ENCODE measurements around the gene UCMA. TPM values are rescaled to one million over a fixed set of nuclear protein-coding genes. Genes with fewer than 3 reads are reported as not detected.

Gene UCMA
- total and polyA plus RNA-seq, 4 donors = not detected

DNA sequence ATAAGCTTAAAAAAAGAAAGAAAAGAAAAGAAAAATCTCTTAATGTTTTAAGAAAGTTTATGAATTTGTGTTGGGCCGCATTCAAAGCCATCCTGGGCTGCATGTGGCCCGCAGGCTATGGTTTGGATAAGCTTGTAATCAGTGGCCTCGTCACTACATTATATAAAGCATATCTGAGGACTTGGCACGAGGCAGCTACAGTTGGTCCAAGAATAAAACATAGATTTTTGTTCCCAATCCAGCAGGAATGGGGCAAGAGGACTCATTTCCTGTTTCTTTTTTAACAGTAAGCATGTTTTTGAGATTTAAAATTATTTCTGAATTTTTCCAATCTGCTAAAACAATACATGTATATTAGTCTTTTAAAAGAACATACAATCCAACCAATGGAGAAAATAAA, 44.2 kb downstream of the UCMA start:
- H3K4me3 ChIP-seq (ENCODE audit: low read depth in 1 of 3, low read length in 3 of 3) = no peak overlapping the region
- no peaks in the 10 kb centered on the region for H3K9me3 ChIP-seq (ENCODE audit: control insufficient read depth in 4 of 4, low read length in 3 of 4)
- DNase-seq (ENCODE audit: low spot score) = no peak
- no peaks in the 10 kb centered on the region for H3K4me1 ChIP-seq (ENCODE audit: control insufficient read depth in 4 of 4, insufficient read depth in 4 of 4, low read length in 3 of 4)
- TF ChIP-seq TAF1 (conservative IDR thresholded peaks at IDR 0.05) = no peak
- TF ChIP-seq, protein P1, sequence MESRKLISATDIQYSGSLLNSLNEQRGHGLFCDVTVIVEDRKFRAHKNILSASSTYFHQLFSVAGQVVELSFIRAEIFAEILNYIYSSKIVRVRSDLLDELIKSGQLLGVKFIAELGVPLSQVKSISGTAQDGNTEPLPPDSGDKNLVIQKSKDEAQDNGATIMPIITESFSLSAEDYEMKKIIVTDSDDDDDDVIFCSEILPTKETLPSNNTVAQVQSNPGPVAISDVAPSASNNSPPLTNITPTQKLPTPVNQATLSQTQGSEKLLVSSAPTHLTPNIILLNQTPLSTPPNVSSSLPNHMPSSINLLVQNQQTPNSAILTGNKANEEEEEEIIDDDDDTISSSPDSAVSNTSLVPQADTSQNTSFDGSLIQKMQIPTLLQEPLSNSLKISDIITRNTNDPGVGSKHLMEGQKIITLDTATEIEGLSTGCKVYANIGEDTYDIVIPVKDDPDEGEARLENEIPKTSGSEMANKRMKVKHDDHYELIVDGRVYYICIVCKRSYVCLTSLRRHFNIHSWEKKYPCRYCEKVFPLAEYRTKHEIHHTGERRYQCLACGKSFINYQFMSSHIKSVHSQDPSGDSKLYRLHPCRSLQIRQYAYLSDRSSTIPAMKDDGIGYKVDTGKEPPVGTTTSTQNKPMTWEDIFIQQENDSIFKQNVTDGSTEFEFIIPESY (IDR thresholded peaks at IDR 0.05) = no peak
- no peak overlapping the region for H3K27ac ChIP-seq (ENCODE audit: low read depth in 1 of 2, low read length in 2 of 2)
- 82% methylated on average over 4 of the region's 4 CpGs for WGBS
- no peak overlapping the region for H3K9ac ChIP-seq (ENCODE audit: low read depth in 1 of 2, low read length in 2 of 2)
- no peaks in the 10 kb centered on the region for H3K36me3 ChIP-seq (ENCODE audit: control insufficient read depth in 4 of 4, insufficient read depth in 3 of 4, low read depth in 1 of 4, low read length in 3 of 4)
- H3K27me3 ChIP-seq (ENCODE audit: control insufficient read depth in 4 of 4, insufficient read depth in 4 of 4, low read length in 3 of 4) = no peaks in the 10 kb centered on the region

DNA sequence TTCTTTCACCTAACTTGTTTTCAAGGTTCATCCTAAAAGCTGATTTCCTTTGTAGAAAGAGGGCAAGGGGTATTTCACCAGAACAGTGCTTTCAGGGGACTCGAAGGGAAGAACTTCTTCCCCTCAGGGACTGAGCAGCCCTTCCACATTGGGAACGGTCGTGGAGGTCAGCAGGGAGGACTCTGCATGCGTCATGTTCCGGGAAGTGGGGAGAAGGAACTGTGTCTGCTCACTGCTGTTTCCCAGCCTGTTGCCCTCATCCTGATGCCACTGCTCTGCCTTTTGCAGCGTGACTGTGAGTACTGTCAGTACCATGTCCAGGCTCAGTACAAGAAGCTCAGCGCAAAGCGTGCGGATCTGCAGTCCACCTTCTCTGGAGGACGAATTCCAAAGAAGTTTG, 45.6 kb downstream of the UCMA start:
- Histone ChIP-seq H3K9me3 (ENCODE audit: control insufficient read depth in 4 of 4, low read length in 3 of 4) (no peaks in the 10 kb centered on the region), H3K4me1 (ENCODE audit: control insufficient read depth in 4 of 4, insufficient read depth in 4 of 4, low read length in 3 of 4) (peaks cover 0 to 2% (median 0%) of the 10 kb centered on the region in 4 donors), H3K27ac (ENCODE audit: low read depth in 1 of 2, low read length in 2 of 2) (no peak overlapping the region), H3K4me3 (ENCODE audit: low read depth in 1 of 3, low read length in 3 of 3) (no peak overlapping the region), H3K36me3 (ENCODE audit: control insufficient read depth in 4 of 4, insufficient read depth in 3 of 4, low read depth in 1 of 4, low read length in 3 of 4) (no peaks in the 10 kb centered on the region), H3K27me3 (ENCODE audit: control insufficient read depth in 4 of 4, insufficient read depth in 4 of 4, low read length in 3 of 4) (no peaks in the 10 kb centered on the region), H3K9ac (ENCODE audit: low read depth in 1 of 2, low read length in 2 of 2) (no peak overlapping the region)
- WGBS = 88% methylated on average over 10 of the region's 10 CpGs
- TF ChIP-seq NR2F2 (IDR thresholded peaks at IDR 0.05) (peak; percentile 27), FOXA1 (IDR thresholded peaks at IDR 0.05) (no peak)
- DNase-seq (ENCODE audit: low spot score) = no peak

DNA sequence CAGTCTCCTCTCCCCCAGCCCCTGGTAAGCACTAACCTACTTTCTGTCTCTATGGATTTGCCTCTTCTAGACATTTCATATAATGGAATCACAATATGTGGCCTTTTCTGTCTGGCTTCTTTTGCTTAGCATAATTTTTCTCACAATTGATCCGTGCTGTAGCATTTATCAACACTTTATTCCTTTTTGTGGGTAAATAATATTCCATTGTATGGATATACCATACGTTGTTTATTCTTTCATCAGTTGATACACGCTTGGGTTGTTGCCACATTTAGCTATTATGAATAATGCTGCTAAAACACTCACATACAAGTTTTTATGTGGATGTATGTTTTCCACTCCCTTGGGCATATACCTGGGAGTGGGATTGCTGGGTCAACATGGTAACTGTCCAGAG, 47.0 kb downstream of the UCMA start:
- H3K27me3 ChIP-seq (ENCODE audit: control insufficient read depth in 4 of 4, insufficient read depth in 4 of 4, low read length in 3 of 4) = no peaks in the 10 kb centered on the region
- no peaks in the 10 kb centered on the region for H3K9me3 ChIP-seq (ENCODE audit: control insufficient read depth in 4 of 4, low read length in 3 of 4)
- H3K27ac ChIP-seq (ENCODE audit: low read depth in 1 of 2, low read length in 2 of 2) = no peak overlapping the region
- TF ChIP-seq, protein P2, sequence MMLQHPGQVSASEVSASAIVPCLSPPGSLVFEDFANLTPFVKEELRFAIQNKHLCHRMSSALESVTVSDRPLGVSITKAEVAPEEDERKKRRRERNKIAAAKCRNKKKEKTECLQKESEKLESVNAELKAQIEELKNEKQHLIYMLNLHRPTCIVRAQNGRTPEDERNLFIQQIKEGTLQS (IDR thresholded peaks at IDR 0.05) = no peak
- TF ChIP-seq HNF4G (IDR thresholded peaks at IDR 0.05) (no peak), RXRA (IDR thresholded peaks at IDR 0.05) (no peak), YY1 (IDR thresholded peaks at IDR 0.05) (no peak), GABPA (IDR thresholded peaks at IDR 0.05 in 1 of 2, conservative IDR thresholded peaks at IDR 0.05 in 1 of 2) (no peak), JUND (IDR thresholded peaks at IDR 0.05) (no peak), RAD21 (IDR thresholded peaks at IDR 0.05) (no peak), SP1 (IDR thresholded peaks at IDR 0.05) (no peak), EGR1 (IDR thresholded peaks at IDR 0.05; ENCODE audit: low read depth in 2 of 2) (no peak), TAF1 (conservative IDR thresholded peaks at IDR 0.05) (no peak), FOXA2 (IDR thresholded peaks at IDR 0.05) (no peak), NR2F2 (IDR thresholded peaks at IDR 0.05) (no peak), FOXA1 (IDR thresholded peaks at IDR 0.05) (no peak)
- TF ChIP-seq, protein P3, sequence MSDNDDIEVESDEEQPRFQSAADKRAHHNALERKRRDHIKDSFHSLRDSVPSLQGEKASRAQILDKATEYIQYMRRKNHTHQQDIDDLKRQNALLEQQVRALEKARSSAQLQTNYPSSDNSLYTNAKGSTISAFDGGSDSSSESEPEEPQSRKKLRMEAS (IDR thresholded peaks at IDR 0.05) = no peak
- TF ChIP-seq, protein P4, sequence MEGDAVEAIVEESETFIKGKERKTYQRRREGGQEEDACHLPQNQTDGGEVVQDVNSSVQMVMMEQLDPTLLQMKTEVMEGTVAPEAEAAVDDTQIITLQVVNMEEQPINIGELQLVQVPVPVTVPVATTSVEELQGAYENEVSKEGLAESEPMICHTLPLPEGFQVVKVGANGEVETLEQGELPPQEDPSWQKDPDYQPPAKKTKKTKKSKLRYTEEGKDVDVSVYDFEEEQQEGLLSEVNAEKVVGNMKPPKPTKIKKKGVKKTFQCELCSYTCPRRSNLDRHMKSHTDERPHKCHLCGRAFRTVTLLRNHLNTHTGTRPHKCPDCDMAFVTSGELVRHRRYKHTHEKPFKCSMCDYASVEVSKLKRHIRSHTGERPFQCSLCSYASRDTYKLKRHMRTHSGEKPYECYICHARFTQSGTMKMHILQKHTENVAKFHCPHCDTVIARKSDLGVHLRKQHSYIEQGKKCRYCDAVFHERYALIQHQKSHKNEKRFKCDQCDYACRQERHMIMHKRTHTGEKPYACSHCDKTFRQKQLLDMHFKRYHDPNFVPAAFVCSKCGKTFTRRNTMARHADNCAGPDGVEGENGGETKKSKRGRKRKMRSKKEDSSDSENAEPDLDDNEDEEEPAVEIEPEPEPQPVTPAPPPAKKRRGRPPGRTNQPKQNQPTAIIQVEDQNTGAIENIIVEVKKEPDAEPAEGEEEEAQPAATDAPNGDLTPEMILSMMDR (IDR thresholded peaks at IDR 0.05; ENCODE audit: low read depth, low read length, missing input control) = no peak
- TF ChIP-seq, protein P5, sequence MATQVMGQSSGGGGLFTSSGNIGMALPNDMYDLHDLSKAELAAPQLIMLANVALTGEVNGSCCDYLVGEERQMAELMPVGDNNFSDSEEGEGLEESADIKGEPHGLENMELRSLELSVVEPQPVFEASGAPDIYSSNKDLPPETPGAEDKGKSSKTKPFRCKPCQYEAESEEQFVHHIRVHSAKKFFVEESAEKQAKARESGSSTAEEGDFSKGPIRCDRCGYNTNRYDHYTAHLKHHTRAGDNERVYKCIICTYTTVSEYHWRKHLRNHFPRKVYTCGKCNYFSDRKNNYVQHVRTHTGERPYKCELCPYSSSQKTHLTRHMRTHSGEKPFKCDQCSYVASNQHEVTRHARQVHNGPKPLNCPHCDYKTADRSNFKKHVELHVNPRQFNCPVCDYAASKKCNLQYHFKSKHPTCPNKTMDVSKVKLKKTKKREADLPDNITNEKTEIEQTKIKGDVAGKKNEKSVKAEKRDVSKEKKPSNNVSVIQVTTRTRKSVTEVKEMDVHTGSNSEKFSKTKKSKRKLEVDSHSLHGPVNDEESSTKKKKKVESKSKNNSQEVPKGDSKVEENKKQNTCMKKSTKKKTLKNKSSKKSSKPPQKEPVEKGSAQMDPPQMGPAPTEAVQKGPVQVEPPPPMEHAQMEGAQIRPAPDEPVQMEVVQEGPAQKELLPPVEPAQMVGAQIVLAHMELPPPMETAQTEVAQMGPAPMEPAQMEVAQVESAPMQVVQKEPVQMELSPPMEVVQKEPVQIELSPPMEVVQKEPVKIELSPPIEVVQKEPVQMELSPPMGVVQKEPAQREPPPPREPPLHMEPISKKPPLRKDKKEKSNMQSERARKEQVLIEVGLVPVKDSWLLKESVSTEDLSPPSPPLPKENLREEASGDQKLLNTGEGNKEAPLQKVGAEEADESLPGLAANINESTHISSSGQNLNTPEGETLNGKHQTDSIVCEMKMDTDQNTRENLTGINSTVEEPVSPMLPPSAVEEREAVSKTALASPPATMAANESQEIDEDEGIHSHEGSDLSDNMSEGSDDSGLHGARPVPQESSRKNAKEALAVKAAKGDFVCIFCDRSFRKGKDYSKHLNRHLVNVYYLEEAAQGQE (IDR thresholded peaks at IDR 0.05) = no peak
- TF ChIP-seq, protein P1 (IDR thresholded peaks at IDR 0.05) = no peak
- H3K9ac ChIP-seq (ENCODE audit: low read depth in 1 of 2, low read length in 2 of 2) = no peak overlapping the region
- peaks cover 0 to 2% (median 0%) of the 10 kb centered on the region in 4 donors for H3K4me1 ChIP-seq (ENCODE audit: control insufficient read depth in 4 of 4, insufficient read depth in 4 of 4, low read length in 3 of 4)
- no peak overlapping the region for H3K4me3 ChIP-seq (ENCODE audit: low read depth in 1 of 3, low read length in 3 of 3)
- no peaks in the 10 kb centered on the region for H3K36me3 ChIP-seq (ENCODE audit: control insufficient read depth in 4 of 4, insufficient read depth in 3 of 4, low read depth in 1 of 4, low read length in 3 of 4)
- DNase-seq (ENCODE audit: low spot score) = no peak
- WGBS = 96% methylated on average over 3 of the region's 3 CpGs

All from liver (tissue), 9 donors.